NCI-H2107 (cell line): ENCODE measurements around the gene TBATA.
A peak's percentile ranks its signal among the peaks of the same experiment; 100 is the strongest.

Source experiments
- DNase-seq: peaks from one replicate; lab custom pipeline; 2025; lab: John Stamatoyannopoulos, UW

Gene TBATA

DNA sequence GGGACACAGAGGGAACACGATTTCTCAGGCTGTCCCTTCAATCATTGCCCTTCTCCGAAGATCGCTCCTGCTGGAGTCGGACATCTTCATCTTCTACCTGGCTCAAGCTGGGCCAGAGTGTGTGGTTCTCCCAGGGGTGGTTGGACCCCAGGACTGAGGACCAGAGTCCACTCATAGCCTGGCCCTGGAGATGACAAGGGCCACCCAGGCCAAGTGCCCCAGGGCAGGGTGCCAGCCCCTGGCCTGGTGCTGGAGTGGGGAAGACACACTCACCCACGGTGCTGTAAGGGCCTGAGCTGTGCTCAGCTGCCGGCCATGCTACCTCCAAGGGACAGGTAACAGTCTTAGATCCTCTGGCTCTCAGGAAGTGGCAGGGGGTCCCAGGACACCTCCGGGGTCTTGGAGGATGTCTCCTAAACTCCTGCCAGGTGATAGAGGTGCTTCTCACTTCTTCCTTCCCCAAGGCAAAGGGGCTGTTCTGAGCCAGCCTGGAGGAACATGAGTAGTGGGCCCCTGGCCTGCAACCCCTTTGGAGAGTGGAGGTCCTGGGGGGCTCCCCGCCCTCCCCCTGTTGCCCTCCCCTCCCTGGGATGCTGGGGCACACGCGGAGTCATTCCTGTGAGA lies 23.3 kb downstream of the TBATA start:
- no peak for DNase-seq

DNA sequence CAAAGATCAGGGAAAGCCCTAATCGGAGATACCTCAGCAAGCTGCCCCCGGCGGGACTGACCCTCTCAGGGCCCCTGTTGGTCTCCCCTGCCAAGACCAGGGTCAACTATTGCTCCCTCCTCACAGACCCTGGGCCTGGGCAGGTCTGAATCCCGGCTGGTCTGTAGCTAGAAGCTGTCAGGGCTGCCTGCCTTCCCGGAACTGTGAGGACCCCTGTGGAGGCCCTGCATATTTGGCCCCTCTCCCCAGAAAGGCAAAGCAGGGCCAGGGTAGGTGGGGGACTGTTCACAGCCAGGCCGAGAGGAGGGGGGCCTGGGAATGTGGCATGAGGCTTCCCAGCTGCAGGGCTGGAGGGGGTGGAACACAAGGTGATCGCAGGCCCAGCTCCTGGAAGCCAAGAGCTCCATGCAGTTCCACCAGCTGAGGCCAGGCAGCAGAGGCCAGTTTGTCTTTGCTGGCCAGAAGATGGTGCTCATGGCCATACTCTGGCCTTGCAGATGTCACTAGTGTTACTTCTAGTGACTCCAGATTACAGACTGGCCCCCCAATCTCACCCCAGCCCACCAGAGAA lies 24.1 kb downstream of the TBATA start:
- no peak for DNase-seq

DNA sequence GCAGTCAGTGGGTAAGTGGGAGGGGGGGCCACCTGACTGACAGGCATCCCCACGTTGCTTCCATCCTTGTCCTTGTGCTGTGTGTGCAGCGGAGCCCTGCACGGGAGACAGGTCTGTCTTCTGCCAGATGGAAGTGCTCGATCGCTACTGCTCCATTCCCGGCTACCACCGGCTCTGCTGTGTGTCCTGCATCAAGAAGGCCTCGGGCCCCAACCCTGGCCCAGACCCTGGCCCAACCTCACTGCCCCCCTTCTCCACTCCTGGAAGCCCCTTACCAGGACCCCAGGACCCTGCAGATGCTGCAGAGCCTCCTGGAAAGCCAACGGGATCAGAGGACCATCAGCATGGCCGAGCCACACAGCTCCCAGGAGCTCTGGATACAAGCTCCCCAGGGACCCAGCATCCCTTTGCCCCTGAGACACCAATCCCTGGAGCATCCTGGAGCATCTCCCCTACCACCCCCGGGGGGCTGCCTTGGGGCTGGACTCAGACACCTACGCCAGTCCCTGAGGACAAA lies 24.8 kb downstream of the TBATA start:
- DNase-seq: no peak

DNA sequence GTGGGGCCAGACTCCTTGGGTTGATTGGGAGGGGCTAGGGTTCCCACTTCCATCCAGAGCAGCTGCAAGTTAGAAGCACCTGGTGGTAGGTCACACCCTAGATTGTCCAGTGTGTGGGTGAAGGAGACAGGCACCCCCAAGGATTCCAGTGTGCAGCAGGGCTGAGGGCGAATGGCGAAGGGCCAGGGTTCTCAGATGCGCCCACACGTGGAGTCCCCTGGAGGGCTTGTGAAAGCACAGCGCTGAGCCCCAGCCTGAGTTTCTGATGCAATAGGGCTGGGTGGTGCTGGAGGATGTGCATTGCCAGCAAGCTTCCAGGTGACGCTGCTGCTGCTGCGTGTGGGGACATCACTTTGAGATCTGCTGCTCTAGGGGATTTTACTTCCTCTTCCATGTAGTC lies 25.4 kb downstream of the TBATA start:
- DNase-seq: peak; percentile 55

- DNase-seq: peak; percentile 73
These were observed 26.2 kb downstream of the TBATA start for GRCh38 chr10:70758757-70759514.

- no peak for DNase-seq
These were observed 27.3 kb downstream of the TBATA start for GRCh38 chr10:70757856-70758255.

GRCh38 chr10:70756700-70757360 lies 28.3 kb downstream of the TBATA start:
- DNase-seq: peak; percentile 3

GRCh38 chr10:70753841-70754621 lies 31.1 kb downstream of the TBATA start:
- DNase-seq: no peak

DNA sequence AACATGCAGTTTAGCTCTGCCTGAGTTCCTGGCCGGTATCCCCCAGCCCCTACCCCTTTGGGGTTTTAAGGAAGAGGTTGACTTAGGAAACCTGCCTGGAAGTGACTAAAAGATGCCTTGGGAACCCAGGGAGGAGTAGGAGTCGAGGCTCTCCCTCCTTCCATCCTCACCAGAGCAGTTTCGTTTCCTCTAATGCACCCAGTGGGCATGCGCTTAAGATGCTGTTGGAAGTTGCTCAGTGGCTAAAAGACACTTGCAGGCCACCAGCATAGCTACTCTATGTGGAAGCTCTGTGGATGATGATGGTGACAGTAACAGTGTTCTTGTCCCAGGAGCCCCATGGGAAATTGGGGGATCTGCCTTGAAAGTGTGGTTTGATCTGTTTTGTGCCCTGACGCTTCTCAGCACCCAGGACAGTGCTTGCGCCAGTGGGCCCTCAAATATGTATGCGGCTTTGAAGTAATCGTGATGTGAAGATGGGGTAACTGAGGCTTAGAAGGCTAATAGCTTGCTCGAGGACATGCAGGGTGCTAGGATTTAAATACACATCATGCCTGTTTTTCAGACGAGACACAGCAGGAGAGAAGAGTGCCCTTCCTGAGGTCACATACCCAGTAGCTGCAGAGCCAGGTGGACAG lies 32.0 kb downstream of the TBATA start:
- no peak for DNase-seq

- no peak for DNase-seq
These were observed 32.6 kb downstream of the TBATA start for GRCh38 chr10:70752571-70752970.

- no peak for DNase-seq
These were observed 33.2 kb downstream of the TBATA start for GRCh38 chr10:70751991-70752390.

- DNase-seq: no peak
These were observed 33.8 kb downstream of the TBATA start for GRCh38 chr10:70751356-70751755.

GRCh38 chr10:70750156-70750703 lies 34.9 kb downstream of the TBATA start:
- no peak for DNase-seq

DNA sequence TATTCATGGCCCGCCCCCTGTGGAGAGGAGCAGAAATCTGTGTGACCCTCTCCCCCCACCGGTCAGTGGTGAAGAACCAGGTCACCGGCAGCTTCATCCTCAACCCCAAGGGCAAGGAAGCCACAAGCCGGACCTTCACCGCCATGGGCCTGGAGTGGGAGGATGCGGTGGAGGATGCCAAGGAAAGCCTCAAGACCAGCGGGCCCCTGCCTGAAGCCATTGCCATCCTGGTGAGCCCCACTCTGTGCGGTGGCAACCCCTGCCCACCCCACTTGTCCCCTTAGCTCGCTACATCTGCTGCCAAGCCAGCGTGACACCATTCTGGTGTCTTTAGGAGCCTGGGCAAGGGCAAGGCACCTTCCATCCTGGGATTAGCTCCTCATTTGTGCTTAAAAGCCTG lies 35.4 kb downstream of the TBATA start:
- no peak for DNase-seq

DNA sequence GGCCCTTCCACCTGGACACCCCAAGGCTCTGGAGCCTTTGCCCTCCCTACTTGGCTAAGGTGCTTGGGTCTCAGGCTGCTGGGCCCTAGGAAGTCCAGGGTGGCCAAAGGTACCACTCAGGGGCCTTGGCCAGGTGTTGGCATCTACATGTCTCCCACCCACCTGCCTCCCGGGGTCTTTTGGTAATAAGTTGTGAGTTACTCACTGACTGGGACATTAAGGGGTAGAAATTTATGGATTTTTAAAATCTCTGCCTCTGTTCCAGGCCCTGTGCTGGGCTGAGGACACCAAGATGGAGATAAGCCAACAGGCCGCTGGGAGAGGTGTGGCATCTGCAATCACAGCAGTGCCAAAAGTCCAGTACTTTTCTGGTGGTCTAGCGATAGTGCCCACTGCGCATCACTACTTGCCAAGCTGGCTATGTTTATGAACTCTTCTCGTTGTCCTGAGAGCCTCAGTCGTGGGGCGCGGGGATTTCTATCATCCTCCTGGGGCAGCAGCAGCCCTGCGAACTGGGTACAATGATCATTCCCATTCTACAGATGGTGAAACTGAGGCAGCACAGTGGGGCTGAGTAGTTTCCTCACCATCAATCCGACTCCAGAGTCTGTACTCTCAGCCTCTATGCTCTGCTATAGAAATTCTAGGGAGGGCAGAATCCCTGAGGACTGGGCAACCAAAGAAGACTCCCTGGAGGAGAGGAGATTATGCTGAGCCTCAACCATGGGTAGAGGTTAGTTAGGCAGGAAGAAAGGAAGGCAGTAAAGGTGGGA lies 36.2 kb downstream of the TBATA start:
- no peak for DNase-seq

- no peak for DNase-seq
These were observed 36.9 kb downstream of the TBATA start for GRCh38 chr10:70748305-70748704.

DNA sequence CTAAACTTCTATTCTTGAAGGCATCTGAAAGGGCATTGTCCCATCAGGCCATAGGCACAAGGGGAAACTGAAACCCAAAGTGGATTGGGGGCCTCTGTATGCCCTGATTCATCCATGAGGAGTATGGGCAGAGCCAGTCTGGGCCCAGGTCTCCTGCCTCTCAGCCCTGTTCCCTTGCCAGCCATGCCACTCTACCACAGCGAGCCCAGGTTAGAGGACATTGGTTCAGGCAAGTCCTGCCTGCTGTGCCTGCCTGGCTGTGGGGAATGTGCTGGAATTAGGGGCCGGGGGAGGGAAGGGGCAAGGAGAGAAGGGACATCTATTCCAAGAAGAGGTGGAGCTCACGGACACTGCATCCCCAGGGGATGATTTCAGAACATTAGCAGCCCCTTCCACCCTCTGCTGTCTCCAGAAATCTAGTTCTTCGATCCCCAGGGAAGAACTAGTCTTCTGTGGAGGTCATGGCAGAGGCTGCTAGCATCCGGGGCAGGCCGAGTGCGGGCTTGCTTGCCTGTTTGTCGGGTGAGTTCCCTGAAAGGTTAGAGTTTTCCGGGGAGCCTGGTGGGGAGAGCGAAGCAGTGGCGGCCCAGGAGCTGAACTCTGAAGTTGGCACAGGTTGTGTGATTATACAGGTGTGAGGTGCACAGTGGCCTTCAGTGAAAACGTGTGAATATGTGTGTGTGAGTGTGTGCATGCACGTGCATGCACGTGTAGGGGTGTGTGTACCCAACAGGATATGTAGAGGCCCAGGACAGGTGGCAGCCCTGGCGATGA lies 37.8 kb downstream of the TBATA start:
- no peak for DNase-seq

DNA sequence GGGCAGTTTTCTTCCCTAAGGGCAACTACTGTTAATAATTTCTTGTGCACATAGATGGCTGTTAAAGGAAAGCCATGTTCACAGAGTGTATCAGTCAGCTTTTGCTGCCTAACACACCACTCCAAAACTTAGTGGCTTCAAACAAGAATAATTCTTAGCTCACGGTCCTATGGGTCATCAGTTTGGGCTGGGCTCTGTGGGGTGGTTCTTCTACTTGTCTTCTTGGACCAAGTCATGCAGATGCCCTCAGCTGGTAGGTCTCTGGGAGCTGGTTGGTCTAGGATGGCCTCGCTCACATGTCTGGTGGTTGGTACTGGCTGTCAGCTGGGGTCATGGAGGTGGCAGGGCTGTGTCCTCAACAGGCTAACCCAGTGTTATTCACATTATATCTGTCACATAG lies 39.6 kb downstream of the TBATA start:
- DNase-seq: no peak

- DNase-seq: no peak
These were observed 40.5 kb downstream of the TBATA start for GRCh38 chr10:70744617-70745143.
